Astrocyte (in vitro differentiated cells and primary cell): ENCODE results near the gene AJAP1. TPM values are rescaled to one million over a fixed set of nuclear protein-coding genes. Genes with fewer than 3 reads are reported as not detected.

Source experiments
- DNase-seq: peaks from one replicate; pipeline ENCODE4 v3.0.0-alpha.2; 2010; ENCODE audit warnings: low read depth
- FAIRE-seq: peaks from 2 replicates; lab custom pipeline; 2011; peaks lifted over from hg19 to GRCh38; lab: Jason Lieb, UNC
- H2AFZ ChIP-seq: 2 replicates; pipeline ENCODE4 v1.6.0; 2012; ENCODE audit warnings: low read depth, low read length, inconsistent platforms
- H3K27ac ChIP-seq: 2 replicates; pipeline ENCODE4 v1.5.1; 2011; ENCODE audit warnings: low read depth, low read length, inconsistent platforms
- H3K27me3 ChIP-seq: 2 replicates; pipeline ENCODE4 v1.6.0; 2011; ENCODE audit warnings: low read length, inconsistent platforms; ENCODE audit not compliant: insufficient read depth
- H3K36me3 ChIP-seq: 2 replicates; pipeline ENCODE4 v1.5.1; 2011; ENCODE audit warnings: low read length, inconsistent platforms; ENCODE audit not compliant: insufficient read depth
- H3K4me1 ChIP-seq: 2 replicates; pipeline ENCODE4 v1.5.1; 2011; ENCODE audit warnings: low read length, inconsistent platforms; ENCODE audit not compliant: insufficient read depth
- H3K4me2 ChIP-seq: 2 replicates; pipeline ENCODE4 v1.6.0; 2012; ENCODE audit warnings: low read length, inconsistent platforms
- H3K4me3 ChIP-seq: 2 replicates; pipeline ENCODE4 v1.5.1; 2011; ENCODE audit warnings: low read depth, mild to moderate bottlenecking, low read length, inconsistent platforms; ENCODE audit not compliant: insufficient read depth
- H3K79me2 ChIP-seq: 2 replicates; pipeline ENCODE4 v1.6.0; 2012; ENCODE audit warnings: mild to moderate bottlenecking, low read length, inconsistent platforms; ENCODE audit not compliant: insufficient read depth
- H3K9ac ChIP-seq: 2 replicates; pipeline ENCODE4 v1.6.0; 2012; ENCODE audit warnings: mild to moderate bottlenecking, low read length, inconsistent platforms
- H3K9me3 ChIP-seq: 2 replicates; pipeline ENCODE4 v1.5.1; 2012; ENCODE audit warnings: low read depth, mild to moderate bottlenecking, low read length, inconsistent platforms; ENCODE audit not compliant: insufficient read depth
- H4K20me1 ChIP-seq: 2 replicates; pipeline ENCODE4 v1.6.0; 2012; ENCODE audit warnings: low read length, inconsistent platforms; ENCODE audit not compliant: insufficient read depth
- H3K27ac Mint-ChIP-seq: one replicate; pipeline ENCODE4 v1.8.0; 2021; ENCODE audit warnings: mild to moderate bottlenecking, mixed read lengths; ENCODE audit not compliant: unreplicated experiment
- H3K27me3 Mint-ChIP-seq: one replicate; pipeline ENCODE4 v1.8.0; 2021; ENCODE audit warnings: low read depth, mixed read lengths; ENCODE audit not compliant: unreplicated experiment
- H3K36me3 Mint-ChIP-seq: one replicate; pipeline ENCODE4 v1.8.0; 2021; ENCODE audit warnings: low read depth, mixed read lengths; ENCODE audit not compliant: unreplicated experiment
- H3K4me1 Mint-ChIP-seq: one replicate; pipeline ENCODE4 v1.8.0; 2021; ENCODE audit warnings: low read depth, mixed read lengths; ENCODE audit not compliant: unreplicated experiment
- H3K4me3 Mint-ChIP-seq: one replicate; pipeline ENCODE4 v1.8.0; 2021; ENCODE audit warnings: mild to moderate bottlenecking, moderate library complexity, mixed read lengths; ENCODE audit not compliant: unreplicated experiment
- H3K9me3 Mint-ChIP-seq: one replicate; pipeline ENCODE4 v1.8.0; 2021; ENCODE audit warnings: mild to moderate bottlenecking, mixed read lengths; ENCODE audit not compliant: unreplicated experiment
- CTCF ChIP-seq: IDR thresholded peaks from 2 replicates; pipeline ENCODE4 v1.5.1; 2011; ENCODE audit warnings: low read depth, mild to moderate bottlenecking, inconsistent platforms, low read length, moderate library complexity; ENCODE audit not compliant: insufficient read depth
- EZH2 ChIP-seq: IDR thresholded peaks from 2 replicates; pipeline ENCODE4 v1.6.1; 2012; ENCODE audit warnings: mild to moderate bottlenecking, low read length, inconsistent platforms; ENCODE audit not compliant: insufficient read depth
- total RNA-seq: library from RNA; stranded (reverse); gene quantifications from 2 replicates; pipeline ENCODE4 v1.2.1, GENCODE V29; 2021

Gene AJAP1
- total RNA-seq, 1 donor from 2014 or later: 0.34 TPM

DNA sequence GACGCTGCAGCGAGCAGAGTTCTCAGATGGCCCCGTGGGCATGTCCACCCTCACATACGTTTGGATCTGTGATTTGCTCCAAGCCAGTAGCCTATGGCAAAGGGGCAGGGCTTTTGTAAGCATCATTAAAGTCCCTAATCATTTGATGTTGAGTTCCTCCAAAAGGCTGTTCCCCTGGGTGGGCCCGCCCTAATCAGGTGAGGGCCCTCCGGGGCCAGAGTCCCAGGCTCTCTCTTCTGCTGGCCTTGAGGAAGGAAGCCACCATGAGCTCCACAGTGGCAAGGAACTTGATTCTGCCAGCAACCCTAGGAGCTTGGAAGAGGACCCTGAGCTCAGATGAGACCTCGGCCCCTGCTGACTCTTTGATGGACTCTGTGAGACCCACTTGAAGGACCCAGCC, 25.4 kb upstream of the AJAP1 start:
- H3K4me1 Mint-ChIP-seq: no peaks in the 10 kb centered on the region
- no peaks in the 10 kb centered on the region for H3K27me3 ChIP-seq
- TF ChIP-seq EZH2 (no peak), CTCF (no peak)
- peaks cover 57% of the 10 kb centered on the region for H3K27me3 Mint-ChIP-seq
- H3K27ac Mint-ChIP-seq: no peak overlapping the region
- no peaks in the 10 kb centered on the region for H3K36me3 ChIP-seq
- H3K36me3 Mint-ChIP-seq: no peaks in the 10 kb centered on the region
- H3K9me3 Mint-ChIP-seq: no peaks in the 10 kb centered on the region
- no peak overlapping the region for H3K9ac ChIP-seq
- no peak overlapping the region for H3K4me2 ChIP-seq
- H3K4me3 Mint-ChIP-seq: no peak overlapping the region
- no peak overlapping the region for H3K4me3 ChIP-seq
- H3K4me1 ChIP-seq: no peaks in the 10 kb centered on the region
- DNase-seq: no peak
- no peaks in the 10 kb centered on the region for H3K79me2 ChIP-seq
- H3K27ac ChIP-seq: no peak overlapping the region
- FAIRE-seq: no peak
- peaks cover 7% of the 10 kb centered on the region for H3K9me3 ChIP-seq
- no peaks in the 10 kb centered on the region for H4K20me1 ChIP-seq
- no peak overlapping the region for H2AFZ ChIP-seq

- Histone ChIP-seq H3K9ac (no peak overlapping the region), H3K4me3 (no peak overlapping the region), H3K79me2 (no peaks in the 10 kb centered on the region), H3K36me3 (no peaks in the 10 kb centered on the region), H3K4me2 (no peak overlapping the region), H3K4me1 (no peaks in the 10 kb centered on the region), H3K27me3 (no peaks in the 10 kb centered on the region), H3K9me3 (peaks cover 3% of the 10 kb centered on the region), H4K20me1 (no peaks in the 10 kb centered on the region), H2AFZ (no peak overlapping the region), H3K27ac (no peak overlapping the region)
- Mint-ChIP-seq H3K27ac (no peak overlapping the region), H3K4me1 (peaks cover 2% of the 10 kb centered on the region), H3K36me3 (no peaks in the 10 kb centered on the region), H3K4me3 (no peak overlapping the region), H3K27me3 (peaks cover 47% of the 10 kb centered on the region), H3K9me3 (no peaks in the 10 kb centered on the region)
- FAIRE-seq: no peak
- TF ChIP-seq EZH2 (no peak), CTCF (no peak)
- DNase-seq: no peak
These were observed 23.8 kb upstream of the AJAP1 start for GRCh38 chr1:4630561-4630960.

- H3K4me2 ChIP-seq: no peak overlapping the region
- H3K9me3 Mint-ChIP-seq: no peaks in the 10 kb centered on the region
- H3K36me3 Mint-ChIP-seq: no peaks in the 10 kb centered on the region
- H3K27me3 Mint-ChIP-seq: peaks cover 42% of the 10 kb centered on the region
- no peak for FAIRE-seq
- no peak overlapping the region for H3K9ac ChIP-seq
- no peak overlapping the region for H3K27ac Mint-ChIP-seq
- TF ChIP-seq CTCF (no peak), EZH2 (no peak)
- H3K27me3 ChIP-seq: no peaks in the 10 kb centered on the region
- no peaks in the 10 kb centered on the region for H3K36me3 ChIP-seq
- peaks cover 3% of the 10 kb centered on the region for H3K9me3 ChIP-seq
- no peak overlapping the region for H3K4me3 Mint-ChIP-seq
- no peaks in the 10 kb centered on the region for H3K4me1 ChIP-seq
- H3K4me3 ChIP-seq: no peak overlapping the region
- H3K79me2 ChIP-seq: no peaks in the 10 kb centered on the region
- H2AFZ ChIP-seq: no peak overlapping the region
- H4K20me1 ChIP-seq: no peaks in the 10 kb centered on the region
- no peak overlapping the region for H3K27ac ChIP-seq
- H3K4me1 Mint-ChIP-seq: peaks cover 2% of the 10 kb centered on the region
- DNase-seq: no peak
These were observed 23.1 kb upstream of the AJAP1 start for GRCh38 chr1:4631321-4631720.
